Fibroblast of skin of scalp (primary cell): ENCODE measurements around the gene FAAH. TPM values are rescaled to one million over a fixed set of nuclear protein-coding genes. Genes with fewer than 3 reads are reported as not detected.
"Not testable (repeated sequence)": the region's sequence is repeated elsewhere in the genome, so short reads cannot be mapped to it uniquely, and the experiment has no call there.

ENCODE experiments used
- DNase-seq: peaks from one replicate; pipeline ENCODE4 v3.0.0-alpha.2; 2013
- polyA plus RNA-seq, 2 experiments: library from polyadenylated mRNA; unstranded; fragments of 120-200 nt; gene quantifications; one replicate each; pipeline ENCODE4 v1.2.1, GENCODE V29; 2013; ENCODE audit not compliant: insufficient read length in 2 of 2

The FAAH gene
- 0.61 TPM for polyA plus RNA-seq (2013, experiment 1 of 2; ENCODE audit: insufficient read length)
- 1.5 TPM for polyA plus RNA-seq (2013, experiment 2 of 2; ENCODE audit: insufficient read length)

- DNase-seq = peak; percentile 52
These were observed at the start of gene FAAH for GRCh38 chr1:46394108-46394871. TSS of gene FAAH (plus strand) at chr1:46394317. CDS start at chr1:46394349, 32 bp downstream.

DNA sequence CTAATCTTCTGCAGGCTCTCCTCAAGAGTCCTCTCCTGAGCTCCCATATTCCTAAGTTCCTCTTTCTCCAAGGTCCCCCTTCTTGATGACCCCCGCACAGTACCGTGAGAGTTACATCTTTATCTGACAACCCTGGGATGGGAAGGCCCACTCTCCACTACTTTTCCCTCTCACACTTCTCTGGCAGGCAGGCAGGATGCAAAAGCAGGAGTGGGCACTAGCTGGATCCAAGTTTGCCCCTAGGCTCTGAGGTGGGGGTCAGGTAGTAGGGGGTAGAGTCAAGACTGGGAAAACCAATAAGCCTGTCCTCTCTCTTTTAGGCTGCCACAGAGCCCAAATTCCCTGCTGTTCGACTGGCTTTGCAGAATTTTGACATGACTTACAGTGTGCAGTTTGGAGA is 49.6 kb upstream of the FAAH start:
- DNase-seq = no peak

DNA sequence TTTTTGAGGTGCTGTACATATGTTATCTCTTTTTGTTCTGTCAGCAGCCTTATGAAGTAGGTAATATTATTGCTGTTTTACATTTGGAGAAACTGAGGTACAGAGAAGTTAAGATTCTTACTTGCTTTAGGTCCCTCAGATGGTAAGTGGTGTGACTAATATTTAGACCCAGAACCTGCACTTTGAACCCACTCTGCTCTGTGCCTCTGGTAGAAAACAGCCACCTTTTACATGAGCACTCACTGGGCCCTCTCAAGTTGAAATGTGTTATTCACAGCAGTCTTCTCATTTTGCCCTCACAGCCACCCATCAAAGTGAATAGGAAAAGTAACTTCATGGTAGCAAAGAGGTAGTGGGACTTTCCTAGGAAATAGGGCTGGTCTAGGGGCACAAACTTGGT is 48.8 kb upstream of the FAAH start:
- no peak for DNase-seq

- no peak for DNase-seq
These were observed 41.8 kb upstream of the FAAH start for GRCh38 chr1:46352363-46352762.

DNA sequence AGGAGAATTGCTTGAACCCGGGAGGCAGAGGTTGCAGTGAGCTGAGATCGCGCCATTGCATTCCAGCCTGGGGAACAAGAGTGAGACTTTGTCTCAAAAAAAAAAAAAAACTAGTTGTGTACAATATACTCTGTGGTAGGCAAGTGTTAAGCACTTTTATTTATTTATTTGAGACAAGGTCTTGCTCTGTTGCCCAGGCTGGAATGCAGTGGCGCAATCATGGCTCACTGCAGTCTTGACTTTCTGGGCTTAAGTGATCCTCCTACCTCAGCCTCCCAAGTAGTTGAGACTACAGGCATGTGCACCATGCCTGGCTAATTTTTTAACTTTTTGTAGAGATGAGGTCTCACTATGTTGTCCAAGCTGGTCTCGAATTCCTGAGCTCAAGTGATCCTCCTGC is 38.2 kb upstream of the FAAH start:
- not testable (repeated sequence) for DNase-seq

GRCh38 chr1:46362158-46362557 is 32.0 kb upstream of the FAAH start:
- no peak for DNase-seq

DNA sequence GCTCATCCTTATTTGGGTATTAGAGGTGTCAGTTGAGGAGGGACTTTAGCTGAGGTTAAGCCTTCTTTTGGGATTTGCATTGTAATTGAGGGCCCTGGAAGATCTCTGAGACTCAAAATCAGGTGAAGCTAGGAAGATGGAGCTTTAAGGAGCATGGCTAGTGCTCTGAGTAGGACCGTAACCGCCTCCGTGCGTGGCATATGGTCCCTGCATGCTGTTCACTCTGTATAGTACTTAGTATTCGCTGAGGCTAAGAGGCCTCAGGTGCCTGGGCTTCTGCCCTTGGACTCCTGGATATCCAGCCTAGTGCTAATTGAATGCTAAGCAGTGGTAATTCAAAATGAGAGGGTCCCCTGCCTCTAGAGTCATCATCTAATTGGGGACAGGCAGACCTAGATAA is 31.0 kb upstream of the FAAH start:
- no peak for DNase-seq

DNA sequence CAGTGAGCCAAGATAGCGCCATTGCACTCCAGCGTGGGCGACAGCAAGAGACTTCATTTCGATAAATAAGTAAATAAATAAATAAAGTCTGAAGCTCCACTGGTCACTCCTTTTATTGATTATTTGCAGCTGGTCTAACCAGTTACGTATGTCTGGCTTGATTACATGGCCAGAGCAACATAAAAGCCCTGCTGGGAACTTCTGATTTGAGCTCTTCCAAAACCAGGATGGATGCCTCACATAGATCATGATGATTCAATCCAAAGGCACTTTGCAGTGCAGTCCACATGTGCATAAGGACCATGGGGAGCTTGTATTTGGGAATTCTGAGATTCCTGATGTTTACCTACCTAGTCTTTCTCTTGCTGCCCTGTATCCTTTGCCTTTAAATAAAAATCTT is 29.5 kb upstream of the FAAH start:
- DNase-seq = peak; percentile 25

GRCh38 chr1:46365796-46366195 is 28.3 kb upstream of the FAAH start:
- not testable (repeated sequence) for DNase-seq

DNA sequence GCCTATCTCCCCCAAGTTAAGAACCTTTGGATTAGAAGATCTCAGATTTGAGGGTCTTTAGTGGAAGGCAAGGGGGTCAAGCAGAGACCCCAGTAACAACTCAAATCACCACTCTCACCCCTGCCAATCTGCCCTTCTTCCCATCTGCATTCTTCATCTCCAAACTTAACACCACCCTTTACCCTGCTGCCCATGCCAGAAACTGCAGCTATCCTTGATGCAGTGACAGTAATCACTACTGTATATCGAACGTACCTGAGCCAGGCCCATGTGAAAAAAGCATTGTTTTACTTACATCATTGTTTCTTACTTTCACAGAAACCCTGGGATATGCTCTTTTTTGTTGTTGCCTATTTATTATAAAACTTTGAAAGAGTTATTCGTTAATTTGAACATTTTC is 27.0 kb upstream of the FAAH start:
- DNase-seq = no peak

GRCh38 chr1:46367701-46368100 is 26.4 kb upstream of the FAAH start:
- DNase-seq = not testable (repeated sequence)

DNA sequence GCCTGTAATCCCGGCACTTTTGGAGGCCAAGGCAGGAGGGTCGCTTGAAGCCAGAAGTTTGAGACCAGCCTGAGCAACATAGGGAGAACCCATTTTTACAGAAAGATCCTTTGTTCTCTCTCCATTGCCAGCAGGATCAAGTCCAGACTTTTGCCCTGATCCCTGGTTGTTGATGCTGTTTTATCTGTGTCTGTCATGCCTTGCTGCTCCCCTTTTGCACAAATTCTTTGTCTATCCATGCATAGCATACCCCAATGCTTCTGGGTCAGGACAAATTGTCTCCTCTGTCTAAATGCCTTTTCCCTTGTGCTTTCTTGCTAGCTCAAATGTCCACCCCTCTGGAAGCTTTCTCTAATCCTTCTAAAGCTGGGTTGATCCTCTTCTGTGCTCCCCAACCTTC is 25.3 kb upstream of the FAAH start:
- DNase-seq = no peak

DNA sequence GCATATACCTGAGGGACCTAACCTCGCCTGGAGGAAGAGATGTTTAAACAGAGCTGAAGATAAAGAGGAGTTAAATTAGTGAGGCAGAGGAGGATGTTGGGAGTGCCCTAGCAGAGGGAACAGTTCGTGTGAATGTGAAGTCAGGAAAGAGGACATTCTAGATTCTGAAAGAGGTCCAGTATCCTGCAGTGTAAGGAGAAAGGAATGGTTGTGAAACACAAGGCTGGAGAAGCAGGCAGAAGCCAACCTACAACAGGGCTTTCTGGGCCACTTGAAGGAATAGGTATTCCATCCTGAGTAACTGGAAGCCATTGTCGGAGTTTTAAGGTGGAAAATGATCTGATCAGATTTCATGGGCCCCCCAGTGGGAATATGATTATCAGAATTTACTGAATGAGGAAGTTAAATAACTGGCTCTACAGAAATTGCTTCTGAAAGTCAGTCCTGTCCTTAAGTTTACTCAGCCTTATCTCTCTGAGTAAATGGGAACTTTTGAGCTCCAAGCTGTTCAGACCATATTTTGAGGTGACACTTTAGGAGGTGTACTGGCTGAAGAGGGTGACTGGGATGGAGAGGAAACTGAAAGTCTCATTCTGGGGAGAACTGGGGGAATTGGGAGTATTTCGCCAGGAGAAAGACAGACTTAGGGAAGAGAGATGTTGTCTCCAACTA is 24.4 kb upstream of the FAAH start:
- no peak for DNase-seq

- DNase-seq = no peak
These were observed 23.9 kb upstream of the FAAH start for GRCh38 chr1:46370214-46370633.

DNA sequence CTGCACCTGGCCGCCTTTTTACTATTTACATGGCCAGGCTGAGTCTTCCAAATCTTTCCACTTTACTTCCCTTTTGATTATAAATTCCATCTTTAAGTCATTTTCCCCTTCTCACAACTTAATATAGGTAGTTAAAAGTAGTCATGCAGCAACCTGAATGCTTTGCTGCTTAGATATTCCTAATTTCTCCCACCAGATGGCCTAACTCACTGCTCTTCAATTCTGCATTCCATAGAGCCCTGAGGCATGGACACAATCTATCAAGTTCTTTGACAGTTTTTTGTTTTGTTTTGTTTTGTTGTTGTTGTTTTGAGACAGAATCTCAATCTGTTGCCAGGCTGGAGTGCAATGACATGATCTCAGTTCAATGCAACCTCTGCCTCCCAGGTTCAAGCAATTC is 21.7 kb upstream of the FAAH start:
- no peak for DNase-seq

DNA sequence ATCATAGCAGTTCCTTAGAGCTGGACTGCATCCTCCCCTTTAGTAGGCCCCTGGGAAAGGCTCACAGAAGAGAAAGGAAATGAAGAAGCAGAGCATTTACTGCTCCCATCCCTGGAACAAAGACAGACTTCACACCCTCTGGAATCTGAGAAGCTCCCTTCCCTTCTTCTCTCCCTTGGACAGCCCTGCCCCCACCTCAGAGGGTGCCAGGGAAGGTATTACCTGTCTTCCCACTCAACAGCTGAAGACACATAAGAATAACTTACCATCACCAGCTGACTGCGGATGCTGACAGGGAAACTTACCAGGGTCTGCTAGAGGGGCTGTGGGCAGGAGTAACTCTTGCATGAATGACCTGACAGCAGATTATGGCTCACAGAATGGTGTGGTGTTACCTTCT is 14.1 kb upstream of the FAAH start:
- no peak for DNase-seq

- no peak for DNase-seq
These were observed 13.6 kb upstream of the FAAH start for GRCh38 chr1:46380508-46380907.

- no peak for DNase-seq
These were observed 607 bp upstream of the FAAH start for GRCh38 chr1:46393510-46393909.

DNA sequence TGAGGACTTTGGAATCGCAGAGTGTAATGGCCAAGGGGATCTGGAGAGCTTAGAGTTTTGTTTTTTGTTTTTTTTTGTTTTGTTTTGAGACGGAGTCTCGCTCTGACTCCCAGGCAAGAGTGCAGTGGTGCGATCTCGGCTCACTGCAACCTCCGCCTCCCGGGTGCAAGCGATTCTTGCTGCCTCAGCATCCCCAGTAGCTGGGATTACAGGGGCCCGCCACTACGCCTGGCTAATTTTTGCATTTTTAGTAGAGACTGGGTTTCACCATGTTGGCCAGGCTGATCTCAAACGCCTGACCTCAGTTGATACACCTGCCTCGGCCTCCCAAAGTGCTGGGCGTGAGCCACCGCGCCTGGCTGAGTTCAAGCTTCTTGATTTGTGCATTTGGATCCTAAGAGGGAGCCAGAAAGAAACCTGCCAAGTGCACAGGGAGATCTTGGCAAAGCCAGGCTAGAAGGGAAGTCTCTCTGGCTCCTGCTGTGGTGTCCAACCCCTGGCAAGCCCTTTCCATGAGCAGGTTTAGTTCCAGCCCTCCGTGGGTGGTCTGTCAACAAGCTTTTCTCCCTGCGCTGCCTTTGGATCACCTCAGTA is 852 bp downstream of the FAAH start:
- DNase-seq = no peak

DNA sequence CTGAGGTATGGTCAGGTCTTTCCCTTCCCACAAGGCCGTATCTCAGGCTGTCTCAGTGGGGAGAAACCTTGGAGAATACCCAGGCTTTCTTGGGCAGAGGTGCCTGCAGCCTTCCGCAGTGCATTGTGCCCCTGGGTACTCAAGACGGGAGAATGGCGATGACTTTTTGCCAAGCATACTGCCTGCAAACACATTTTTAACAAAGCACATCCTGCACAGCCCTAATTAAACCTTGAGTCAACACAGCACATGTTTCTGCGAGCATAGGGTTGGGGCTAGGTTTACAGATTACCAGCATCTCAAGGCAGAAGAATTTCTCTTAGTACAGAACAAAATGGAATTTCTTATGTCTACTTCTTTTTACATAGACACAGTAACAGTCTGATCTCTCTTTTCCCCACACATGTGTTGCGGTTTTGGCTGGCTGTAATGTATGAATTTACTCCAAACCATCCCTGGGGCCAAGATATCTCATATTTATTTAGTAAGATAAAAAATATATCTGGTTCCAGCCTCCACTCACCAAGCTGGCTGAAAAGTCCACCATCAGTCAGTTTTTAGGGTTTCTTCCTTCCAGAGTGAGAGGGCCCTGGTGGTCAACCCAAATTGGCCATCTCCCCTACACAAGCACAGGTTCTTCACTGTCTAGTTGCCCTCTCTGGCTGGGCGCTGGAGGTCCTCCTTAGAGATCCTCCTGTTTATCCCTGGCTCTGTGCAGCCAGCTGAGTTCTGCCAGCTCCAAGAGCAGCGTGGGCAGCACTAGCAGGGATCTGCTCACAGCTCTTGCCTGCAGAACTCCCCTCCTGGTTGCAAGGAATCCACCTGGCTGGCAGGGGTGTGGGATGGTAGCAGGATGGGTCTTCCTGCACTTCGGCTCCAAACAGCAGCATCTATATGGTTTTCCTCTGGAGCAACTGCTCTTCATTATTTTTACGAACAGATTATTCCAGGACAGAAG is 2.6 kb downstream of the FAAH start:
- DNase-seq = no peak

DNA sequence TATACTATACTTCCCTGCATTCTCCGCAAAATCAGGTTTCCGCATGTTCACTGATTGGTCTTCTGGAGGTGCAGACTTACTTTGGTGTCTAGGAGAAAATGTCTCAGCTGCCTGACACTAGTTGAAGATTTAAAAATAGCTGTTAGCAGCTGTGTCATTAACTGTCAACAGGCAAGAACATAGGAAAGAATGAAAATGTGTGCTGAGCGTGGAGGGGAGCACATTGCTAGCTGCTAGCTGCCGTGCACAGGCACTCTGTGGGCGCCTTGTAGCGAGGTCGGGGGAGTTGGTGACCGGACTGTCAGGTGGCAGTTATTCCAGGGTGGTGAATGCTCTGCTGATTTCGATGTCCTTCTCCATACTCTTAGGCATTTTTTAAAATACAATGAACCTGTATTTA is 5.2 kb downstream of the FAAH start:
- no peak for DNase-seq

GRCh38 chr1:46400421-46400820 is 6.3 kb downstream of the FAAH start:
- no peak for DNase-seq
